GM18517 (cell line): ENCODE measurements around the gene HTR7.

ENCODE experiments used
- ATAC-seq: cut with Tn5 transposase; IDR thresholded peaks from one replicate; pipeline ENCODE4 v1.9.1; 2021; ENCODE audit warnings: mild to moderate bottlenecking, moderate library complexity; ENCODE audit not compliant: unreplicated experiment

Gene HTR7

DNA sequence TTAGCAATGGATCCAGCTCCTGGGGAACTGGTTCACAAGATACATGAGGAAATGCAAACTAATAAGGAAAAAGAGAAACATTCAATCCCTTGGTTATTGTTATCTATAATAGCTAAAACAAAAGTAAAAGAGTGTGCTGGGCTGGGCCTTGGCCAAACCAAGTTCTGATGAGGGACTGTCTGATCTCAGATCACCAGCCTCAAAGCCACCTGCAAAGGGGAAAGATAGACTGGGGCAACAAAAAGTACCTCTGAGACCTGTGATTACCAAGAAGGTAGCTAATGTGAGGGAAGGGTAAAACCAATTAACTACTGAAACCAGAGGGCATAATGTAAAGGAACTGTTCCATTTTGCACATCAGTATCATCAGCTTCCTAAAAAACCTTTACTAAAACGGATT is 51.2 kb downstream of the HTR7 start:
- no peak for ATAC-seq

DNA sequence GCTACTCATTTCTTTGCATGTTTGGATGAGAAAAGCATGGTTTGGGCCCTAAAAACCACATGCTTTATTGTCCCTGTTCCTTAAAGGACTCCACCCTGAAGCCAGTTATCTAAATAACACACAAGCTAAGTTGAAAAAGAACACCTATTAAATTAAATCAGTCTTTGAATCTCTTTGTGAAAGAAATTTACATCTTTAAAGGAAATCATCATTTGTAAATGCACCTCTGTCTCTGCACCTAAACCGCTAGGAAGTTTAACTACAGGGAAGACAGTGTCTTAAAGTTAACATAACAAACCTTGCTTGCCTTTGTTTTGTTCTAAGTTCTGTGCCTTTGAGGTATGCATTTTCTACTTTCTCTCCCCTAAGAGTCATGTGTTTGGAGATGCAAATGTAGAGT is 52.6 kb downstream of the HTR7 start:
- no peak for ATAC-seq

DNA sequence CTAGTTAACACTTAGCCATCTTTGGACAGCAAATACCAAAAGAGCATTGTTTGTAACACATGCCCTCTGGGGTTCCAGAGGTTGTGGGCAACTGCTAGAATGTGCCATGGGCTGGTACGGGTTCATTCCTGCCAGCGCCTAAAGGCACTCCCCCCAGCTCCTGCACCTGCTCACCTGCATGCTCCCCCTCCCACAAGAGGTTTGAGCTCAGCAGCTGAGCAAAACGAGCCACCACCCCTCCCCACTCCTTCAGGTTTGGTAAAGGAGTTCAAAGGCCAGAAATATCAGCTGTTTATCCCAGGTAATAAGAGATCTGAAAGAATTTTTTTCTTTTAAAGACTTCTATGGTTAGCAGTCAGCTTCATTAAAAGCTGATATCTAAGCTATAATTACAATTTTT is 53.5 kb downstream of the HTR7 start:
- no peak for ATAC-seq

GRCh38 chr10:90801608-90802007 is 56.2 kb downstream of the HTR7 start:
- ATAC-seq: no peak

DNA sequence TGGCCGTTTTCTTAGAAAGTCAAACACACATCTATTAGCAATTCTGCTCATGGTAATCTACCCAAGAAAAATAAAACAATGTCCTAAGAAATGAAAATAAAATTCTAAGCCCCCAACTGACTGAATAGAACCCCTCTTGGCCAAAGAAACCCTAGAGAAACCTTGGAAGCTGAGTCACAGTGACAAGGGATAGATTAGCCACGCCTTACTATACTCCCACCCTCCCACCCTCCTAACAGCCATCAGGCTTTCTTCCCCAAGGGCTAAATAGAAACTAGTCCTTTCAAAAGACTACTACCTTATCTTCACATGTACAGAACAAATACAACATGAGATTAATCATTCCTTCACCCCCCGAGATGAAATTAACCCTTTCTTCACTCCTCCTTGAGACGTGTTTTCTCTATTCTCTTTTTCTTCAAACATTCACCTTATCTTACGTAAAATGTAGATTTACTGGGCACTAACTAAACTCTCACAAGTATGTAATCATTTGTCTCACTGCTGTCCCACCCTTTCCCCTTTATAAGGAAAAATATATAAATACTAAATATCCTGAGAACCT is 57.5 kb downstream of the HTR7 start:
- ATAC-seq: no peak

DNA sequence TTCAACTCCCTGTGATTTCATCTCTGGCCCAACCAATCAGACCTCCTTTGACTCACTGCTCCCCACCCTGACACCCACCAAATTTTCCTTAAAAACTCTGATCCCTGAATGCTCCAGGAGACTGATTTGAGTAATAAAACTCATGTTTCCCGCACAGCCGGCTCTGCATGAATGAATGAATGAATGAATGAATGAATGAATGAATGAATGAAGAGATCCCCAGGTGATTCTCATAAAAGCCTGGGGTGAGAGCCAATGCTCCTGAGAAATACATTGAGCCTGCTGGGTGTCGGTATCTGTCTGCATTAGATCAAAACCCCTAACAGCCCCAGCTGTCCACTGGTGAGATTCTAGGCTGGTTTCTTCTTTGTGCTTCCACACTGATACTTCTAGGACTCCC is 58.7 kb downstream of the HTR7 start:
- ATAC-seq: no peak

DNA sequence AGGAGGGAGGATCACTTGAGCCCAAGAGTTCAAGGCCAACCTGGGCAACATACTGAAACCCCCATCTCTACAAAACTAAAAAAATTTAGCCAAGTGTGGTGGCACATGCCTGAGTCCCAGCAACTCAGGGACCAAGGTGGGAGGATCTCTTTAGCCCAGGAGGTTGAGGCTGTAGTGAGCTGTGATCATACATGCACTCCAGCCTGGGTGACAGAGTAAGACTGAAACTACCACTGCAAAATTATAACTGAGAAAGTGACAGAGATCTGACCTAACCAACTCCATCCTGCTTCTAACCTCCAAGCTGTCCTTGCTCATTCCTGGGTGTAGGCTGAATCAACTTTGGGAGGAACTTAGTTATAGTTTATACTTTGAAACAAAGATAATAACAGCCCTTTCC is 59.4 kb downstream of the HTR7 start:
- no peak for ATAC-seq

DNA sequence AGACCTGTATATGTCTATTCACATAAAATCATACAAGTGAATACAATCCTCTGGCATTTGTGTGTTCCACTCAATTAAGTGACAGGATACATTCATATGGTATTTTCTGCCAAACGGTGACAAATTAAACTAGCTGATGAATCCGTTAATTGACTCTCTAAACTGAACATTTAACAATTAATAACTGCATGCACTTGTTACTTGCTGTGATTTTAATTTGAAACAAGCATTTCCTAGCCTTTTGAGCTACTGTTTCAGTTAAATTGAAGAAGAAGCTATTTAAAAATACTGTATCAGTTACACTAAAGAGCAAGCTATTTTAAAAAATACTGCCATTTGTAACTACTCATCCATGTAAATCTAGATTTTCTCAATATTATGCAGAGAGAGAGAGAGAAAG is 67.4 kb downstream of the HTR7 start:
- no peak for ATAC-seq

- ATAC-seq: peak; percentile 80
Observed at GRCh38 chr10:90788968-90789367, 68.9 kb downstream of the HTR7 start.

GRCh38 chr10:90788199-90788491 is 69.7 kb downstream of the HTR7 start:
- ATAC-seq: no peak

DNA sequence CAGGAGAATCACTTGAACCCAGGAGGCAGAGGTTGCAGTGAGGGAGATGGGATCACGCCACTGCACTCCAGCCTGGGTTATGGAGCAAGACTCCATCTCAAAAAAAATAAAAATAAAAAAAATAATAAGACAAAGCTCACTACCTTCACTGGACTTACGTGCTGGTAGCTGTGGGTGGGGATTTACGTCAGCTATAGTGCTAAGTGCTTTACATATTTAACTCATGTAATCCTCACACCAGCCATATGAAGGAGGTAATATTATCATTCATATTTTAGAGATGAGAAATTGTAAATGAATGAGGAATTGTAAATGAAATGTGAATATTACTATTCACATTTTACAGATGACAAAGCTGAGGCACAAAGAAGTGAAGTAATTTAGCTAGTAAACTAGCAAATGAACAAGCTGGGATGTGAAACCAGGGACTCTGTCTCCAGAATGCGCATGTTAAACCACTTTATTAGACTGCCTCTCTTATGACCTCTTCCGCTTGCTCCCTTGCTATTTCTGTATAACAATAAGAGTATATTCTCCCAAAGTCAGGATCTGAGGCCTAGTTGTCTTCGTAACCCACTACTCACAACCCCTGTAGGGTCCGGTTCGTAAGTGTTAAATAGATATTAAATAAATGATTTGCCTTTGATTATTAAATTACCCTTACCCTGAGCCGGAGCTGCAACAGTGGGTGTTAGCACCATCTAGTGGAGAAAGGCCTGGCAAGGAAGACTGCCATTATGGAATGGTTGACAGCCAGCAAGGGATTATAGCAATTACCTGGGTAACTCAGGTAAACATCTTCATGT is 70.2 kb downstream of the HTR7 start:
- no peak for ATAC-seq

- no peak for ATAC-seq
Observed at GRCh38 chr10:90785782-90786181, 72.1 kb downstream of the HTR7 start.

DNA sequence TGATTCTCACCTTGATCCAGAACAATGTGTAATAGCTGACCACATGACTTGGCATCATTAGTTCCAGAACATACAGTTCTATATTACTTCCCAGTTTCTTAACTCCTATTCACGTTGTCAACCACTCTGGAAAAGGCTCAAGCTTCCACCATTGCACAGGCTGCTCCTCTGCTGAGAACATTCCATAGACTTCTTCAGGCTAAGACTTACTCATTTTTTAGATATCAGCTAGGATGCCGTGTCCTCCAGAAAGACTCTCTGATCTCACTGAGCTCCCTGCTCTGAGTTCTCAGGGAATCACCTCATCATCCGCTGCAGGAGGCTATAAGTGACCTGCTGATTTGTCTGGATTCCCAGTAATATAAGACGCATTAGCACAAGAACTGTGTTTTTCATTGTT is 73.1 kb downstream of the HTR7 start:
- no peak for ATAC-seq

DNA sequence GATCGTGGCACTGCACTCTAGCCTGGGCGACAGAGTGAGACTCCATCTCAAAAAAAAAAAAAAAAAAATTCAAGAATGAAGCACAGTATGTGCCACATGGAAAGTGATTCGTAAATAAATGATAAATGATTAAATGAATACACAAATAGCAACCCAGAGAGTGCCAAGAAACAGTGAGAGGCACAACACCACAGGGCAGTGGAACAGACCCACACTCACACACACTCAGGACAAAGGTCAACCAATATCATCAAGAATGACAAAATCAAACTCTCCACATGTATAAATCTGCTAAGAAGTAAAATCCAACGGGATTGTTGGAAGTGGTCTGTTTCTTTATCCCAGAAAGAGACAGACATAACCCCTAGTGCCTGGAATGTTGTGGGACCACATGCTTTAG is 77.4 kb downstream of the HTR7 start:
- no peak for ATAC-seq

- ATAC-seq: no peak
Observed at GRCh38 chr10:90779548-90779947, 78.3 kb downstream of the HTR7 start.

GRCh38 chr10:90777621-90778020 is 80.2 kb downstream of the HTR7 start:
- no peak for ATAC-seq

DNA sequence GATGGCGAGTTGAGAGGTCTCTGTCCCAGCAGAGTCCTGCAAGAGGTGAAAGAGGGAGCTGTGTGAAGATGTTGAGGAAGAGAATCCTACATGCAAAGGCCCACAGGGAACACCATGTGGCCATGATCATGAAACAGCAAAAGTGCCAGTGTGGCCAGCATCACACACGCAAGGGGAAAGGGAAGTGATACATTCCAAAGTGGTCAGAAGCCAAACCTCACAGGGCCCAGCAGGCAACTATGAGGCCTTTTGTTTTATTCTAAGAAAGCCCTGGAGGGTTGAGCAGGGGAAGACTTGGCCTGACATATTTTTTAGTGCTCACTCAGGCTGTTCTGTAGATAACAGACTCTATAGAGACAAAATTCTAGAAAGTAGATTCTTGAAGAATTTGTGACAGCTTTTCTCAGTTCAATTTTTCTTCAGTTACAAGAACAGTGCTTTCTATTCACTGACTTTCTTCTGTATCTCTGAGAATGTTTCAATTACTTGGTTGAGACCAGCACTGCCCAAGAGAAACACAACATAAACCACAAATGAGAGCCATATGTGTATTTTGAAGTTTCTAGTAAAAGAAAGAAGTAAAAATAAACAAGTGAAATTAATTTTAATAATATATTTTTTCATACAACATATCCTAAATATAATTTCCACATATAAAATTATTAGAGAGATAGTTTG is 82.3 kb downstream of the HTR7 start:
- ATAC-seq: no peak

DNA sequence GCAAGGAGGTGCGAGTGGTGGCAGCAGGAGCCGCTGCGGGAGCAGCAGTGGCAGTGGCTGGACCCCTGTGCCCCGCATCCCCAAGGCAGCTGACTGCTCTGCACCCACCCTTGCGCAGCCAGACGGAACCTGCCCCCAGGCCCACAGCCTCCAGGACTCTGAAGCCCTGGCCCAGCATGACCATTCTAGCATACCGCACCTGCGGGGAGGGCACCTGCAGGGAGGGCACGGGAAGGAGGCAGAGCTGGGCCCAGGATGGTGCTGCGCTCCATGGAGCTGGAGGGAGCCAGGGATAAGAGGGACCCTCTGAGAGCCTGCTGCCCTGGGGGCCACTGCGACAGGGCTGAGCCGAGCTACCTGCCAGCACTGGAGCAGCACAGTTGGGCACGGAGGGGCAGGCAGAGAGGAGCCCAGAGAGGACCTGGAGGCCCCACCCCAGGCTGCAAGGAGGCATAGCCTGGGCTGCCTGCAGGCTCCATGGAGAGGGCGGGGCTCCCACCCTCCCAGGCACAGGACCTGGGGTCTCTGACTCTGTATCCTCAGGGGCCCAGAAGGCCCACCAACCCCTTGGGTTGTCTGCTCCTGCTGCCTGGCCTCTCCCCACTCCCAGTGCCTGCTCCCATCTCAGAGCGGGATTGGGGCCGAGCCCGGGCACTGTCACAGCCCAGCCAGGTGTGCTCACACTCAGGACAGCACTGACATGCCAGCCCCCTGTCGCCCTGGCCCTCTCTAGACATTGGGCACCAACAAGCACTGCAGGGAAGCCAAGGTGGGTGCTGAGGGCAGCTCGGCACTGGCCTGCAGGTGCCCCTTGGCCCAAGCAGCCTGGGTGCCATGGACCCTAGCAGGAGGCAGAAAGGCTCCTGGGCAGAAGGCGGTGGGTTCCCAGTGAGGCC is 87.6 kb downstream of the HTR7 start:
- ATAC-seq: no peak

GRCh38 chr10:90751107-90751997 is 106.5 kb downstream of the HTR7 start:
- ATAC-seq: no peak

GRCh38 chr10:90746829-90747228 is 111.0 kb downstream of the HTR7 start:
- ATAC-seq: no peak
